H1 (cell line): ENCODE data around the gene IFNW1. TPM values are rescaled to one million over a fixed set of nuclear protein-coding genes. Genes with fewer than 3 reads are reported as not detected.

ENCODE experiments used
- CTCF ChIA-PET: fragments of 300-600 bp; sonication (Branson Sonifier 250); formaldehyde crosslinking; loops from one replicate; lab custom pipeline; 2021; ENCODE audit not compliant: partially characterized antibody; lab: Charles Lee
- POLR2A ChIA-PET: fragments of 300-600 bp; sonication (Branson Sonifier 250); formaldehyde crosslinking; loops from one replicate; lab custom pipeline; 2021; ENCODE audit warnings: inconsistent platforms; ENCODE audit not compliant: partially characterized antibody; lab: Charles Lee
- DNase-seq, 2 experiments: peaks; one replicate each; pipeline versions ENCODE4 v3.0.0 to v3.0.0-alpha.2; 2010 to 2022; ENCODE audit warnings: low spot score in 2 of 2, low read depth in 1 of 2, mixed read lengths in 1 of 2
- FAIRE-seq: peaks from 2 replicates; lab custom pipeline; 2011; peaks lifted over from hg19 to GRCh38; lab: Jason Lieb, UNC
- H2AFZ ChIP-seq: 2 replicates; pipeline ENCODE4 v1.8.1; 2012; ENCODE audit warnings: low read length, inconsistent platforms
- H2AK5ac ChIP-seq: 2 replicates; pipeline ENCODE4 v1.6.1; 2013; ENCODE audit warnings: low read depth, low read length
- H2BK120ac ChIP-seq: replicated peaks from 2 replicates; pipeline ENCODE3; 2013; ENCODE audit warnings: low read depth, low read length, inconsistent platforms
- H2BK12ac ChIP-seq: 2 replicates; pipeline ENCODE4 v1.6.1; 2013; ENCODE audit warnings: low read depth, low read length
- H2BK15ac ChIP-seq: 2 replicates; pipeline ENCODE4 v1.6.1; 2013; ENCODE audit warnings: low read length
- H2BK20ac ChIP-seq: 2 replicates; pipeline ENCODE4 v1.6.1; 2013; ENCODE audit warnings: low read length
- H2BK5ac ChIP-seq: 2 replicates; pipeline ENCODE4 v1.6.1; 2013; ENCODE audit warnings: low read depth, low read length
- H3K14ac ChIP-seq: 2 replicates; pipeline ENCODE4 v1.6.1; 2013; ENCODE audit warnings: inconsistent platforms; ENCODE audit not compliant: insufficient read length
- H3K18ac ChIP-seq: 2 replicates; pipeline ENCODE4 v1.6.1; 2013; ENCODE audit warnings: low read length; ENCODE audit errors: extremely low read depth
- H3K23ac ChIP-seq: 2 replicates; pipeline ENCODE4 v1.6.1; 2013; ENCODE audit warnings: inconsistent platforms; ENCODE audit not compliant: insufficient read length
- H3K23me2 ChIP-seq: 2 replicates; pipeline ENCODE4 v1.6.1; 2013; ENCODE audit warnings: low read depth, low read length
- H3K27ac ChIP-seq: 2 replicates; pipeline ENCODE4 v1.6.1; 2011; ENCODE audit warnings: low read depth, low read length, inconsistent platforms
- H3K27me3 ChIP-seq, 4 experiments: replicated peaks in 1 of 4; 1 replicate in 1 of 4; 2 replicates in 3 of 4; pipeline versions ENCODE4 v1.6.1 to v1.8.1; 2011 to 2013; ENCODE audit warnings: low read length in 3 of 4, mild to moderate bottlenecking in 3 of 4, inconsistent platforms in 2 of 4, mixed read lengths in 2 of 4, moderate library complexity in 1 of 4; ENCODE audit not compliant: control insufficient read depth in 3 of 4, insufficient read depth in 3 of 4; ENCODE audit errors: extremely low read depth in 1 of 4
- H3K36me3 ChIP-seq, 4 experiments: 2 replicates each; pipeline versions ENCODE4 v1.6.1 to v1.8.1; 2011 to 2013; ENCODE audit warnings: mild to moderate bottlenecking in 4 of 4, low read length in 3 of 4, moderate library complexity in 2 of 4, control low read depth in 1 of 4, inconsistent platforms in 1 of 4; ENCODE audit not compliant: insufficient read depth in 4 of 4, control insufficient read depth in 2 of 4
- H3K4ac ChIP-seq: replicated peaks from 2 replicates; pipeline ENCODE3; 2013; ENCODE audit warnings: low read length, low read depth, mixed read lengths, inconsistent platforms; ENCODE audit not compliant: insufficient read length
- H3K4me1 ChIP-seq, 4 experiments: replicated peaks in 1 of 4; 1 replicate in 1 of 4; 2 replicates in 3 of 4; pipeline versions ENCODE4 v1.6.1 to v1.8.1; 2011 to 2013; ENCODE audit warnings: low read length in 3 of 4, inconsistent platforms in 2 of 4, mixed read lengths in 1 of 4; ENCODE audit not compliant: insufficient read depth in 4 of 4, control insufficient read depth in 3 of 4
- H3K4me2 ChIP-seq, 2 experiments: 2 replicates each; pipeline versions ENCODE4 v1.6.1 to v1.8.1; 2011 to 2013; ENCODE audit warnings: low read depth in 2 of 2, low read length in 2 of 2, control low read depth in 1 of 2, inconsistent platforms in 1 of 2, mild to moderate bottlenecking in 1 of 2; ENCODE audit not compliant: insufficient read depth in 1 of 2
- H3K4me3 ChIP-seq, 4 experiments: fragments of 200-600, 300-600 bp in 1 of 4; sonication (generic), shearing (Covaris generic), sonication (Bioruptor Twin) in 1 of 4; 2 replicates each; pipeline versions ENCODE4 v1.5.1 to v1.8.1; 2011 to 2016; ENCODE audit warnings: low read length in 4 of 4, low read depth in 3 of 4, control low read depth in 2 of 4, inconsistent platforms in 2 of 4, mild to moderate bottlenecking in 2 of 4, mixed read lengths in 1 of 4, moderate library complexity in 1 of 4; ENCODE audit not compliant: insufficient read depth in 2 of 4; ENCODE audit errors: extremely low read depth in 1 of 4
- H3K56ac ChIP-seq: replicated peaks from 2 replicates; pipeline ENCODE3; 2013; ENCODE audit warnings: low read depth, mild to moderate bottlenecking, mixed read lengths, low read length, inconsistent platforms; ENCODE audit not compliant: insufficient read length
- H3K79me1 ChIP-seq: 2 replicates; pipeline ENCODE4 v1.6.1; 2013; ENCODE audit warnings: low read depth, low read length, control low read depth
- H3K79me2 ChIP-seq, 2 experiments: 2 replicates each; pipeline versions ENCODE4 v1.6.1 to v1.8.1; 2012 to 2013; ENCODE audit warnings: low read length in 2 of 2, mild to moderate bottlenecking in 2 of 2, inconsistent platforms in 1 of 2; ENCODE audit not compliant: insufficient read depth in 2 of 2, control insufficient read depth in 1 of 2
- H3K9ac ChIP-seq, 4 experiments: replicated peaks in 1 of 4; 1 replicate in 1 of 4; 2 replicates in 3 of 4; pipeline versions ENCODE4 v1.6.1 to v1.8.1; 2011 to 2013; ENCODE audit warnings: low read depth in 3 of 4, low read length in 3 of 4, control low read depth in 2 of 4, mild to moderate bottlenecking in 2 of 4, moderate library complexity in 2 of 4, inconsistent platforms in 1 of 4; ENCODE audit errors: extremely low read depth in 1 of 4
- H3K9me3 ChIP-seq, 2 experiments: 2 replicates each; pipeline versions ENCODE4 v1.6.1 to v1.8.1; 2012 to 2013; ENCODE audit warnings: mild to moderate bottlenecking in 2 of 2, moderate library complexity in 2 of 2, control low read depth in 1 of 2, inconsistent platforms in 1 of 2, low read depth in 1 of 2, low read length in 1 of 2, mixed read lengths in 1 of 2; ENCODE audit not compliant: insufficient read depth in 2 of 2
- H4K20me1 ChIP-seq, 2 experiments: replicated peaks in 1 of 2; 2 replicates each; pipeline versions ENCODE3 to v1.8.1; 2011 to 2013; ENCODE audit warnings: inconsistent platforms in 2 of 2, low read length in 2 of 2, mild to moderate bottlenecking in 1 of 2; ENCODE audit not compliant: insufficient read depth in 2 of 2, control insufficient read depth in 1 of 2
- H4K5ac ChIP-seq: 2 replicates; pipeline ENCODE4 v1.6.1; 2013; ENCODE audit warnings: low read length, low read depth, mixed read lengths, inconsistent platforms; ENCODE audit not compliant: insufficient read length
- H4K8ac ChIP-seq: 2 replicates; pipeline ENCODE4 v1.8.0; 2013; ENCODE audit warnings: mild to moderate bottlenecking, moderate library complexity, low read length, inconsistent platforms; ENCODE audit not compliant: insufficient read depth; ENCODE audit errors: extremely low read depth
- H4K91ac ChIP-seq: replicated peaks from 2 replicates; pipeline ENCODE3; 2013; ENCODE audit warnings: low read length, mixed read lengths, inconsistent platforms; ENCODE audit not compliant: insufficient read length
- EP300 ChIP-seq, 2 experiments: IDR thresholded peaks; 1 replicate in 1 of 2; 2 replicates in 1 of 2; pipeline ENCODE4 v1.6.1; 2011 to 2012; ENCODE audit warnings: low read depth in 2 of 2, low read length in 2 of 2, mild to moderate bottlenecking in 2 of 2, borderline replicate concordance in 1 of 2, inconsistent platforms in 1 of 2, moderate library complexity in 1 of 2
- GTF2F1 ChIP-seq: IDR thresholded peaks from 2 replicates; pipeline ENCODE4 v1.6.1; 2012; ENCODE audit warnings: low read depth, low read length, improper control_type of control experiment, borderline replicate concordance
- HDAC2 ChIP-seq, 2 experiments: fragments of 300-600 bp in 1 of 2; sonication (generic) in 1 of 2; IDR thresholded peaks; 2 replicates each; pipeline ENCODE4 v1.6.1; 2011 to 2012; ENCODE audit warnings: low read depth in 2 of 2, low read length in 2 of 2, mild to moderate bottlenecking in 2 of 2, moderate library complexity in 2 of 2, borderline replicate concordance in 1 of 2, inconsistent platforms in 1 of 2
- JUN ChIP-seq: IDR thresholded peaks from 2 replicates; pipeline ENCODE4 v1.6.1; 2011; ENCODE audit warnings: low read depth, mild to moderate bottlenecking, improper control_type of control experiment, low read length
- KDM1A ChIP-seq: fragments of 200-600, 300-600 bp; sonication (generic); IDR thresholded peaks from 2 replicates; pipeline ENCODE4 v1.7.1; 2016; ENCODE audit warnings: mild to moderate bottlenecking, low read length, borderline replicate concordance
- POLR2AphosphoS5 ChIP-seq: IDR thresholded peaks from 2 replicates; pipeline ENCODE4 v1.6.1; 2011; ENCODE audit warnings: low read depth, low read length
- POU5F1 ChIP-seq: IDR thresholded peaks from 2 replicates; pipeline ENCODE4 v1.6.1; 2011; ENCODE audit warnings: low read depth, mild to moderate bottlenecking, low read length, moderate library complexity
- RAD21 ChIP-seq, 2 experiments: IDR thresholded peaks in 1 of 2; conservative IDR thresholded peaks in 1 of 2; 2 replicates each; pipeline ENCODE4 v1.6.1; 2011; ENCODE audit warnings: low read depth in 2 of 2, low read length in 2 of 2, improper control_type of control experiment in 1 of 2, inconsistent platforms in 1 of 2, mild to moderate bottlenecking in 1 of 2, moderate library complexity in 1 of 2
- SIX5 ChIP-seq: IDR thresholded peaks from 2 replicates; pipeline ENCODE4 v1.6.1; 2011; ENCODE audit warnings: mild to moderate bottlenecking, low read depth, low read length
- USF2 ChIP-seq: IDR thresholded peaks from 2 replicates; pipeline ENCODE4 v1.6.1; 2011; ENCODE audit warnings: low read length, improper control_type of control experiment
- WGBS, 2 experiments: shearing (Covaris generic) in 1 of 2; methylation state at CpG; one replicate each; pipeline versions ENCODE4 v1.1.6 to v1.1.7; 2013 to 2015; ENCODE audit warnings: low lambda C conversion rate in 2 of 2, mixed read lengths in 2 of 2, inconsistent platforms in 1 of 2, low coverage in 1 of 2, missing lambda C conversion rate in 1 of 2; ENCODE audit not compliant: insufficient replicate concordance in 2 of 2, insufficient coverage in 1 of 2, insufficient read length in 1 of 2; ENCODE audit errors: extremely low coverage in 1 of 2, missing lambda C conversion rate in 1 of 2; 5-methylcytosine and 5-hydroxymethylcytosine counted together
- long read RNA-seq, 2 experiments: library from RNA in 1 of 2; library from capped mRNA in 1 of 2; stranded (forward); transcript quantifications; one replicate each; pipeline ENCODE4 v2.0.0, GENCODE V29; 2021; ENCODE audit warnings: inconsistent platforms in 1 of 2
- polyA minus RNA-seq, 3 experiments: library from RNA; depleted of rRNA, polyadenylated mRNA; stranded (reverse); fragments of >200 nt; gene quantifications; 1 replicate in 2 of 3; 2 replicates in 1 of 3; pipeline ENCODE4 v1.2.3, GENCODE V29; 2011
- polyA plus RNA-seq, 7 experiments: library from polyadenylated mRNA; depleted of rRNA in 3 of 7; stranded (reverse) in 5 of 7; unstranded in 2 of 7; fragments of >200 nt in 5 of 7; fragments of 200-250 nt in 2 of 7; gene quantifications; 1 replicate in 5 of 7; 2 replicates in 1 of 7; 4 replicates in 1 of 7; pipeline versions ENCODE4 v1.2.1 to v1.2.3, GENCODE V29; 2011 to 2013; ENCODE audit warnings: missing spikeins in 2 of 7, mixed read lengths in 2 of 7
- total RNA-seq: library from RNA; stranded (reverse); fragmentation: NEBNext Ultra II Directional; extraction: Animal tissue kit (Norgen Biotek cat#: 25700); gene quantifications from 2 replicates; pipeline ENCODE4 v1.2.1, GENCODE V29; 2021

IFNW1 gene
- total RNA-seq (not detected in 2 replicates), polyA plus RNA-seq (2011; rRNA removed) (not detected in 2 replicates), polyA minus RNA-seq (2011; rRNA and poly(A)+ RNA removed) (not detected in 2 replicates)
- polyA plus RNA-seq (2011; cell fraction: cytosol; rRNA removed): not detected
- not detected for polyA plus RNA-seq (2011; cell fraction: nucleus; rRNA removed)
- polyA plus RNA-seq (2012, experiment 1 of 2): not detected in 4 replicates
- not detected for polyA plus RNA-seq (2012, experiment 2 of 2)
- not detected for polyA plus RNA-seq (2013, experiment 1 of 2)
- not detected for polyA plus RNA-seq (2013, experiment 2 of 2)
- not detected for polyA minus RNA-seq (2011; cell fraction: cytosol; rRNA and poly(A)+ RNA removed)
- polyA minus RNA-seq (2011; cell fraction: nucleus; rRNA and poly(A)+ RNA removed): not detected
- long read RNA-seq, experiment 1: 0 reads
- long read RNA-seq, experiment 2: 0 reads

- POLR2A ChIA-PET: no interaction called here
- 81% methylated on average over 1 of the region's 1 CpG; no CpG with 5 or more reads in 1 of the 2 experiments for WGBS, 2 experiments
- Histone ChIP-seq H3K4me3 (no peak within 1 kb of the TSS), H3K14ac (no peak within 1 kb of the TSS), H3K27ac (no peak within 1 kb of the TSS), H2BK120ac (no peak within 1 kb of the TSS), H3K23ac (no peak within 1 kb of the TSS), H3K9ac (no peak within 1 kb of the TSS), H3K4me1 (no peaks in the 10 kb centered on the region), H3K9me3 (no peaks in the 10 kb centered on the region), H4K8ac (no peak within 1 kb of the TSS), H3K79me1 (no peaks in the 10 kb centered on the region), H2AFZ (peak within 1 kb of the TSS; percentile 88; the same call in 1 of the 2 replicates), H3K56ac (no peak within 1 kb of the TSS), H2BK5ac (no peak within 1 kb of the TSS), H3K4me2 (no peak within 1 kb of the TSS), H3K36me3 (no peaks in the 10 kb centered on the region), H3K27me3 (no peaks in the 10 kb centered on the region), H4K5ac (no peak within 1 kb of the TSS), H3K18ac (no peak within 1 kb of the TSS), H3K23me2 (no peaks in the 10 kb centered on the region), H3K4ac (no peak within 1 kb of the TSS), H2AK5ac (no peak within 1 kb of the TSS), H2BK20ac (no peak within 1 kb of the TSS), H2BK12ac (no peak within 1 kb of the TSS), H2BK15ac (no peak within 1 kb of the TSS), H3K79me2 (no peaks in the 10 kb centered on the region), H4K20me1 (no peaks in the 10 kb centered on the region), H4K91ac (no peak within 1 kb of the TSS)
- FAIRE-seq: no peak
- no peak for DNase-seq
- CTCF ChIA-PET: interaction anchor here (0.7 to 2.1 kb wide), 8 partner anchors 8 to 680 kb away, joined by 3 to 8 read pairs (median 5); no protein-coding TSS in a partner anchor
- no peak for TF ChIP-seq JUN
- TF ChIP-seq GTF2F1: no peak
- no peak for TF ChIP-seq SIX5
- TF ChIP-seq HDAC2 (IDR thresholded peaks at IDR 0.05; ENCODE audit: borderline replicate concordance in 1 of 2, low read depth in 2 of 2, low read length in 2 of 2): no peak
- TF ChIP-seq USF2: no peak
- no peak for TF ChIP-seq POLR2AphosphoS5
- no peak for TF ChIP-seq POU5F1
- no peak for TF ChIP-seq EP300 (IDR thresholded peaks at IDR 0.05; ENCODE audit: borderline replicate concordance in 1 of 2, low read depth in 2 of 2, low read length in 2 of 2)
- TF ChIP-seq KDM1A: no peak
- TF ChIP-seq RAD21 (IDR thresholded peaks at IDR 0.05 in 1 of 2, conservative IDR thresholded peaks at IDR 0.05 in 1 of 2; ENCODE audit: low read depth in 2 of 2, low read length in 2 of 2): peak; percentile 29 to 52; a peak in 2 of 4 replicates
These were observed at the start of gene IFNW1 for GRCh38 chr9:21141427-21141882. IFNW1 (minus strand) TSS chr9:21141832; CDS start chr9:21141570, 262 bp downstream.
